Kidney (tissue), 14 donors: ENCODE measurements around the gene DDX5. TPM values are rescaled to one million over a fixed set of nuclear protein-coding genes. Genes with fewer than 3 reads are reported as not detected.

Experiments
- DNase-seq, 5 donors: peaks; one replicate each; pipeline ENCODE4 v3.0.0-alpha.2; 2013 to 2020
- FAIRE-seq: peaks from 2 replicates; lab custom pipeline; 2012; peaks lifted over from hg19 to GRCh38; lab: Jason Lieb, UNC
- H3K27ac ChIP-seq, 2 donors: one replicate each; pipeline ENCODE4 v1.7.0; 2013; ENCODE audit warnings: low read depth in 2 of 2, low read length in 2 of 2, inconsistent platforms in 1 of 2
- H3K27me3 ChIP-seq: one replicate; pipeline ENCODE4 v1.7.1; 2013; ENCODE audit warnings: low read length, inconsistent platforms; ENCODE audit not compliant: control insufficient read depth, insufficient read depth
- H3K36me3 ChIP-seq, 3 donors: one replicate each; pipeline versions ENCODE4 v1.7.0 to v1.7.1; 2013; ENCODE audit warnings: low read length in 3 of 3, control low read depth in 1 of 3, inconsistent platforms in 1 of 3; ENCODE audit not compliant: insufficient read depth in 3 of 3, control insufficient read depth in 2 of 3
- H3K4me1 ChIP-seq, 3 donors: one replicate each; pipeline versions ENCODE4 v1.7.0 to v1.7.1; 2013; ENCODE audit warnings: low read length in 3 of 3, inconsistent platforms in 1 of 3, low read depth in 1 of 3; ENCODE audit not compliant: control insufficient read depth in 2 of 3, insufficient read depth in 2 of 3
- H3K4me3 ChIP-seq, 3 donors: one replicate each; pipeline versions ENCODE4 v1.7.0 to v1.8.1; 2013; ENCODE audit warnings: low read length in 3 of 3, control low read depth in 1 of 3, inconsistent platforms in 1 of 3
- H3K9ac ChIP-seq, 3 donors: one replicate each; pipeline versions ENCODE4 v1.7.0 to v1.7.1; 2013; ENCODE audit warnings: low read length in 3 of 3, control low read depth in 1 of 3, inconsistent platforms in 1 of 3
- H3K9me3 ChIP-seq, 3 donors: one replicate each; pipeline versions ENCODE4 v1.7.0 to v1.7.1; 2013; ENCODE audit warnings: low read length in 3 of 3, control low read depth in 1 of 3, inconsistent platforms in 1 of 3; ENCODE audit not compliant: control insufficient read depth in 2 of 3, insufficient read depth in 1 of 3
- CTCF ChIP-seq: IDR thresholded peaks from 3 replicates; pipeline ENCODE4 v1.5.1; 2012; ENCODE audit warnings: mild to moderate bottlenecking, moderate library complexity, borderline replicate concordance; ENCODE audit not compliant: insufficient read depth; ENCODE audit errors: extremely low read depth
- intact Hi-C: fragments of 100-400 bp; cut with DNase I; formaldehyde crosslinking; loops from one replicate; pipeline ENCODE4 v1.11.1; 2022
- polyA plus RNA-seq: library from polyadenylated mRNA; stranded (reverse); fragments of 350-450 nt; fragmentation: Illumina TruSeq; extraction: RNeasy Lipid Tissue Mini Kit (QIAGEN cat#74804); gene quantifications from one replicate; pipeline ENCODE4 v1.2.3, GENCODE V29; 2014; ENCODE audit warnings: low read depth, low replicate concordance; ENCODE audit not compliant: insufficient read depth
- total RNA-seq: library from RNA; stranded (reverse); fragmentation: NEBNext Ultra II Directional; extraction: Animal tissue kit (Norgen Biotek cat#: 25700); gene quantifications from one replicate; pipeline ENCODE4 v1.2.1, GENCODE V29; 2021
- donor health status: control.
- donor health status: control.
- donor health status: control.
- donor health status: control.
- donor health status: control.
- donor health status: DM: yes; HTN: yes; CAD: no.
- donor health status: Normal renal cell carcinoma (clear cell type).

The DDX5 gene
- total and polyA plus RNA-seq, 2 donors from 2014 or later: 343 to 769 TPM

- Histone ChIP-seq H3K4me1 (no peaks in the 10 kb centered on the region), H3K36me3 (peaks cover 6 to 23% (median 22%) of the 10 kb centered on the region in 3 donors), H3K4me3 (no peak overlapping the region), H3K9me3 (no peaks in the 10 kb centered on the region), H3K9ac (no peak overlapping the region), H3K27me3 (no peaks in the 10 kb centered on the region), H3K27ac (no peak overlapping the region)
- TF ChIP-seq CTCF: no peak
- FAIRE-seq: no peak
- DNase-seq: no peak
- intact Hi-C loops: no loop called here
These were observed 32.5 kb upstream of the DDX5 start for GRCh38 chr17:64538508-64539130.

- Histone ChIP-seq H3K9me3 (no peaks in the 10 kb centered on the region), H3K4me1 (no peaks in the 10 kb centered on the region), H3K4me3 (no peak overlapping the region), H3K27ac (no peak overlapping the region), H3K27me3 (no peaks in the 10 kb centered on the region), H3K9ac (no peak overlapping the region), H3K36me3 (peaks cover 11 to 33% (median 28%) of the 10 kb centered on the region in 3 donors)
- no peak for FAIRE-seq
- intact Hi-C loops: no loop called here
- no peak for TF ChIP-seq CTCF
- DNase-seq: no peak
These were observed 31.4 kb upstream of the DDX5 start for GRCh38 chr17:64537488-64537887.

- intact Hi-C loops: no loop called here
These were observed 30.8 kb upstream of the DDX5 start for GRCh38 chr17:64536913-64537312.

More at GRCh38 chr17:64536913-64537312, 30.8 kb upstream of the DDX5 start:
- Histone ChIP-seq H3K36me3 (peaks cover 12 to 39% (median 32%) of the 10 kb centered on the region in 3 donors), H3K27ac (no peak overlapping the region), H3K27me3 (no peaks in the 10 kb centered on the region), H3K4me1 (no peaks in the 10 kb centered on the region), H3K4me3 (no peak overlapping the region), H3K9me3 (no peaks in the 10 kb centered on the region), H3K9ac (no peak overlapping the region)
- FAIRE-seq (no peak), DNase-seq (no peak)
- TF ChIP-seq CTCF: no peak
